Nephron progenitor cell (in vitro differentiated cells): Measurements from ENCODE around the gene RNF145.

Source experiments
- DNase-seq: peaks from one replicate; pipeline ENCODE4 v3.0.0; 2021
- H3K27ac Mint-ChIP-seq: 2 replicates; pipeline ENCODE4 v1.8.0; 2021; ENCODE audit warnings: mild to moderate bottlenecking, moderate library complexity, mixed read lengths
- H3K27me3 Mint-ChIP-seq: 2 replicates; pipeline ENCODE4 v1.8.0; 2021; ENCODE audit warnings: mild to moderate bottlenecking, low read depth, mixed read lengths; ENCODE audit not compliant: poor library complexity
- H3K36me3 Mint-ChIP-seq: 2 replicates; pipeline ENCODE4 v1.8.0; 2021; ENCODE audit warnings: low read depth, mixed read lengths
- H3K4me1 Mint-ChIP-seq: 2 replicates; pipeline ENCODE4 v1.8.0; 2021; ENCODE audit warnings: mixed read lengths
- H3K4me3 Mint-ChIP-seq: 2 replicates; pipeline ENCODE4 v1.8.0; 2021; ENCODE audit warnings: mild to moderate bottlenecking, moderate library complexity, mixed read lengths
- H3K9me3 Mint-ChIP-seq: 2 replicates; pipeline ENCODE4 v1.8.0; 2021; ENCODE audit warnings: mild to moderate bottlenecking, moderate library complexity, mixed read lengths
- TF ChIP-seq, protein P1 (sequence below): fragments of 200-600 bp; sonication (generic); IDR thresholded peaks from 2 replicates; pipeline ENCODE4 v1.5.0; 2021; ENCODE audit warnings: antibody characterized with exemption

RNF145 gene

DNA sequence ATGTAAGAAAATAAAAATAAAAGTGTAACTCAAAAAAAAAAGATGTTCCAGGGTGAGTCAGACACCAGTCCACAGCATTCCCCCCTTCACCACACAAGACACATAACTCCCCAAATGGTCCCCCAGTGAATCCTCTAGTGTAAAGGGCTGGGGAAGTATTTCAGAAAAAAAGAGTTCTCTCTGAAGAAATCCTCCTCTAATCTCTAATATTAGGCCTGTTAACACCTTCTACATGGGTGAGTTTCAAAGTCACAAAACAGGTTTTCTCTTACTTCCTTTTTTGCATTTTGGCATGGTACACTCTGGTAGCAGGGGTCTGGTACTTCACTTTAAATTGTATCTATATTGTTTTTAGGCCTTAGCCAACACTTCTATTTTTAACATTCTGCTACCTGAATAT, 28.2 kb downstream of the RNF145 start:
- no peak for DNase-seq

DNA sequence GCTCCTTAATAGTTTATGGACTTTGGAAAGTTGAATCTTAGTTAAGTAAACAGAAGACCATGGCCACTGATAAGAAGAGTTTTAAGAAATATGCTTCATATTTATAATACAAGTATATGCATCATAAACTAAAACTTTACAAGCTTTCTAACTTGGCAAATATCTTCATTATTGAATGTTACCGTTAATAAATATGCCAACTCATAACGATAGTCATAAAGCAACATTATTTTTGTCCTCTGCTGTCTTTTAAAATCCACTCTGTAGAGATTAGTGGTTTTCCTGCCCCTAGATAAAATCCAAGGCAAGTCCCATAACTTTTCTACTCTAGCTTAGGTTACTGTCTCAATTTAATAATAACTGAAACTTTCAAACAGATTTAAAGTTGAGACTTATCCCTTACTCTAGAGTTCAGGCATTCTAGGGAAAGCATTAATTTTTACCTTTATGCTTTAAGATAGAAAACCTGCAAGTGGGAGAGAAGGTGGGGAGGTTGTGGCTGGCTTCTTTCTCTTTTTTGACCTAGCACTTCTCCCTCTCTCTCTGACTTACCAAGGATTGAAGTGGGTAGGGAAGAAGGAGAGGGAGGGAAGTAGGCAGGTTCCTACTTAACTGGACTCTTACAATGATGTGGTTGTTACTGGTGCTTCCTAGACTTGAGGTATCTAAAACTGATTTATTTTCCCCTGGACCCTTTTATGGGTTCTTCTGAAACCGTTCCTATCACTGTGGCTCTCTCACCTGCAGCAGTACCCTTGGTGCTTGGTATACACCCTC, 29.6 kb downstream of the RNF145 start:
- no peak overlapping the region for H3K4me3 Mint-ChIP-seq
- peaks cover 41% of the 10 kb centered on the region for H3K36me3 Mint-ChIP-seq
- H3K4me1 Mint-ChIP-seq, result peaks cover 11% of the 10 kb centered on the region
- H3K27me3 Mint-ChIP-seq, result peaks cover 3% of the 10 kb centered on the region
- DNase-seq, result no peak
- H3K9me3 Mint-ChIP-seq, result no peaks in the 10 kb centered on the region
- TF ChIP-seq, protein P1, sequence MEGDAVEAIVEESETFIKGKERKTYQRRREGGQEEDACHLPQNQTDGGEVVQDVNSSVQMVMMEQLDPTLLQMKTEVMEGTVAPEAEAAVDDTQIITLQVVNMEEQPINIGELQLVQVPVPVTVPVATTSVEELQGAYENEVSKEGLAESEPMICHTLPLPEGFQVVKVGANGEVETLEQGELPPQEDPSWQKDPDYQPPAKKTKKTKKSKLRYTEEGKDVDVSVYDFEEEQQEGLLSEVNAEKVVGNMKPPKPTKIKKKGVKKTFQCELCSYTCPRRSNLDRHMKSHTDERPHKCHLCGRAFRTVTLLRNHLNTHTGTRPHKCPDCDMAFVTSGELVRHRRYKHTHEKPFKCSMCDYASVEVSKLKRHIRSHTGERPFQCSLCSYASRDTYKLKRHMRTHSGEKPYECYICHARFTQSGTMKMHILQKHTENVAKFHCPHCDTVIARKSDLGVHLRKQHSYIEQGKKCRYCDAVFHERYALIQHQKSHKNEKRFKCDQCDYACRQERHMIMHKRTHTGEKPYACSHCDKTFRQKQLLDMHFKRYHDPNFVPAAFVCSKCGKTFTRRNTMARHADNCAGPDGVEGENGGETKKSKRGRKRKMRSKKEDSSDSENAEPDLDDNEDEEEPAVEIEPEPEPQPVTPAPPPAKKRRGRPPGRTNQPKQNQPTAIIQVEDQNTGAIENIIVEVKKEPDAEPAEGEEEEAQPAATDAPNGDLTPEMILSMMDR, result no peak
- H3K27ac Mint-ChIP-seq, result no peak overlapping the region

More for the DNA sequence above, 28.2 kb downstream of the RNF145 start:
- H3K27ac Mint-ChIP-seq, result no peak overlapping the region
- H3K27me3 Mint-ChIP-seq, result peaks cover 3% of the 10 kb centered on the region
- TF ChIP-seq, protein P1, result no peak
- no peaks in the 10 kb centered on the region for H3K9me3 Mint-ChIP-seq
- peaks cover 35% of the 10 kb centered on the region for H3K36me3 Mint-ChIP-seq
- no peak overlapping the region for H3K4me3 Mint-ChIP-seq
- peaks cover 22% of the 10 kb centered on the region for H3K4me1 Mint-ChIP-seq

DNA sequence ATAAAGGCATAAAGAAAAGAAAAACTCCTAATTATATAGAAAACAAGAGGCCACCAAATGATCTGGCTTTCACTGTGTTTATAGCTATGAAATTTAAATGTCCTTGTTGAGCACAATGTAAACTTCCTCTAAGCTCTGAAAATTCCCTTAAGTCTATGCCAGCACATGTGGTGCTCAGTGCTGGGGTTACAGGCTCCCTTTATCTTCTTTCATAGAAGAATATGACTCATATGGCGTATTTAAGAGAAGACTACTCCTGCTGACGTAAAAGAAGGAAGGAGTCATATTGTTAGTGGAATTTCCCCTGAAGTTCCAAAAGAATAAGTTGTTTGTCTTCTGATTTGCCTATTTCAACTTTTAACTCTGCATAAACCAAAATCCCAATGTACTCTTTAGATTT, 30.4 kb downstream of the RNF145 start:
- Mint-ChIP-seq H3K4me3 (no peak overlapping the region), H3K27me3 (peaks cover 3% of the 10 kb centered on the region), H3K9me3 (no peaks in the 10 kb centered on the region), H3K27ac (no peak overlapping the region), H3K4me1 (peaks cover 4% of the 10 kb centered on the region), H3K36me3 (peaks cover 42% of the 10 kb centered on the region)
- TF ChIP-seq, protein P1, result no peak
- no peak for DNase-seq

DNA sequence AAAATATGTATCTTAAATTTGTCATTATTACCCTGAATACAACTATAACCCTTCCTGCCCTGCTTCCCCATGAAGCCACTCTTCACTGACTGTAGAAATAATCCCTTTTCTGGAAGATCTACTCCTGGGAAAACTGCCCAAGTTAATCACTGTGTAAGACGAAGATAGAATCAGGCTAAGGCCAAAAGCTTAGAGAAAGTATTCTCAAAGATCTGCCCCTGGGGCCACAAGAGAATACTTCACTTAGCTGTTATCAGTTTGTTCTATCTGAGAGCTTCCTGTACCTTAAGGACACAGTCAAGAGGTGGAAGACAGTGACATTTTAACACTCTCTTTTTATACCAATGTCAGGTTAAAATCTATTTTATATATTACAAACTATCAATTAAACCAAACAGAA, 33.8 kb downstream of the RNF145 start:
- DNase-seq, result no peak
- H3K4me3 Mint-ChIP-seq, result no peak overlapping the region
- TF ChIP-seq, protein P1, result no peak
- H3K27ac Mint-ChIP-seq, result peak overlapping the region; percentile 20
- H3K4me1 Mint-ChIP-seq, result no peaks in the 10 kb centered on the region
- peaks cover 3% of the 10 kb centered on the region for H3K27me3 Mint-ChIP-seq
- no peaks in the 10 kb centered on the region for H3K9me3 Mint-ChIP-seq
- peaks cover 47% of the 10 kb centered on the region for H3K36me3 Mint-ChIP-seq

DNA sequence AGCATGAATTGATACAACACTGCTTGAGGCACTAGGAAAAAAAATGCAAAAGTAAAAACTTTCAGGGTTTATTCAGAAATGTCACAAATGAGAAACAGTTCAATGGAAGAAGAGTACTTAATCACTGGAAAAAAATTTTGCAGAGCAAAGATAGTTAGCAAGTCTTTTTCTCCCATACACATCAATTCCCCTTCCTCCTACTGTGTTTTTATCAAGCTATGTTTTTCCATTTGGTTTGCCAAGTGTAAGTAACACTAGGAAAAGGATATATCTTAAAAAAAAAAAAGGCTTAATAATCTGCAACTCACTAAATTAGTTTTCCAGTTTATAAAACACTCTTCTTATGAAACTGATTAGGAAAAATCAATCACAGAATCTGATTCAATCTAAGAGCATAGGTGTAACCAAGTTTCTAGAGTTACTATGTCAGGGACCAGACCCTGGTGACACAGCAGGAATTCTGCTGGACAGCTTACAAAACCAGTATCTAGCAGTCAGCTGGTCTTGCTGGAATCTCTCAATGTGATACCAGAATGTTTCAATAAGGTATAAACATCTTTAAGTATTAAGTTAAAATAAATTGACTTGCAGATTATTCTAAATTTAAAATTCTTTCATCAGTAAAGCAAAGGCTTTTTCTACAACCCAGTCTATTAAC, 34.7 kb downstream of the RNF145 start:
- H3K27ac Mint-ChIP-seq, result no peak overlapping the region
- H3K9me3 Mint-ChIP-seq, result no peaks in the 10 kb centered on the region
- no peak overlapping the region for H3K4me3 Mint-ChIP-seq
- H3K27me3 Mint-ChIP-seq, result no peaks in the 10 kb centered on the region
- H3K36me3 Mint-ChIP-seq, result peaks cover 43% of the 10 kb centered on the region
- H3K4me1 Mint-ChIP-seq, result no peaks in the 10 kb centered on the region
- TF ChIP-seq, protein P1, result no peak
- DNase-seq, result no peak
